ENCODE results near the gene ZNF732. TPM values are rescaled to one million over a fixed set of nuclear protein-coding genes. Genes with fewer than 3 reads are reported as not detected.

ZNF732 gene
- 0.30 and 0.31 TPM in 2 replicates for total RNA-seq
- long read RNA-seq, partial matches to known transcripts: 0 of 3 reads
- long read RNA-seq, other reads (novel, unspliced or antisense): 2 of 3 reads

DNA sequence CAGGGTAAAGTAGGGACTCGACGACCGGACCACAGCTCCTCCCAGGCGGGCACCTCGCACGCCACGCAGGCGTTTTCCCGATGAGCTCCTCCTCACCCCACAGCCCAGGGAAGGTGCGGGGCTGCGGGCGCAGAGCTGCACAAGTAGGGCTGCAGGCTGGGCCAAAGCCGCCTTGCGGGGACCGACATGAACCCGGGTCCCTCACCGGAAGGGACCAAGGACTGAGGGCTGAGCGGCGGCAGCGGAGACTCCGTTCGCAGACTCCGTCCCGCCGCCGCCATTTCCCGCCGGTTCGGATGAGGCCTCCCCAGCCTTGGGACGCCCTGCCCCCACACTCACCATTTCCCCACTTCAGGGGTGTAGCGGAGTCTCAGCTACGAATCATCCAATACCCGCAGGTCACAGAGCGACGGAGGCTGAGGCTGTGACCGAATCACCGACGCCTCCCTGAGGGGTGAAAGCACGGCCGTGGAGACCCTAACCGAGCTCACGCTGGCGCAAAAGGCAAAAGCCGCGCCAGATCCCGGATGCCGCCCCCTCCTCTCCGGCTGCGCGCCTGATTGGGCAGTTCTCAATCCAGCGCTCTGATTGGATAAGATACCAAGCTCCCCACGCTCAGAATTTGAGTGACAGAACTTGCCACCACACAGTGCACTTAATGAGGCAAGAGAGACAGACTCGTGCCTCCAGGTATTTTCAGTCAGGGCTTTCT, at the start of gene ZNF732:
Gene ZNF732, minus strand, starts transcription at position 506 of the 712 bp plus-strand sequence. Its CDS starts 164 bp downstream, at position 342.
- H3K9me3 Mint-ChIP-seq (ENCODE audit: unreplicated experiment): peaks cover 15% of the 10 kb centered on the region
- H3K27me3 Mint-ChIP-seq (ENCODE audit: unreplicated experiment): no peaks in the 10 kb centered on the region
- no peak within 1 kb of the TSS for H3K27ac Mint-ChIP-seq (ENCODE audit: unreplicated experiment)
- DNase-seq (ENCODE audit: extremely low spot score, unreplicated experiment): peak; percentile 84
- TF ChIP-seq, protein P1, sequence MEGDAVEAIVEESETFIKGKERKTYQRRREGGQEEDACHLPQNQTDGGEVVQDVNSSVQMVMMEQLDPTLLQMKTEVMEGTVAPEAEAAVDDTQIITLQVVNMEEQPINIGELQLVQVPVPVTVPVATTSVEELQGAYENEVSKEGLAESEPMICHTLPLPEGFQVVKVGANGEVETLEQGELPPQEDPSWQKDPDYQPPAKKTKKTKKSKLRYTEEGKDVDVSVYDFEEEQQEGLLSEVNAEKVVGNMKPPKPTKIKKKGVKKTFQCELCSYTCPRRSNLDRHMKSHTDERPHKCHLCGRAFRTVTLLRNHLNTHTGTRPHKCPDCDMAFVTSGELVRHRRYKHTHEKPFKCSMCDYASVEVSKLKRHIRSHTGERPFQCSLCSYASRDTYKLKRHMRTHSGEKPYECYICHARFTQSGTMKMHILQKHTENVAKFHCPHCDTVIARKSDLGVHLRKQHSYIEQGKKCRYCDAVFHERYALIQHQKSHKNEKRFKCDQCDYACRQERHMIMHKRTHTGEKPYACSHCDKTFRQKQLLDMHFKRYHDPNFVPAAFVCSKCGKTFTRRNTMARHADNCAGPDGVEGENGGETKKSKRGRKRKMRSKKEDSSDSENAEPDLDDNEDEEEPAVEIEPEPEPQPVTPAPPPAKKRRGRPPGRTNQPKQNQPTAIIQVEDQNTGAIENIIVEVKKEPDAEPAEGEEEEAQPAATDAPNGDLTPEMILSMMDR (IDR thresholded peaks at IDR 0.05): no peak
- peak within 1 kb of the TSS; percentile 79 for H3K4me3 Mint-ChIP-seq (ENCODE audit: unreplicated experiment)
- H3K4me1 Mint-ChIP-seq (ENCODE audit: unreplicated experiment): peaks cover 6% of the 10 kb centered on the region
- peaks cover 2% of the 10 kb centered on the region for H3K36me3 Mint-ChIP-seq (ENCODE audit: unreplicated experiment)

DNA sequence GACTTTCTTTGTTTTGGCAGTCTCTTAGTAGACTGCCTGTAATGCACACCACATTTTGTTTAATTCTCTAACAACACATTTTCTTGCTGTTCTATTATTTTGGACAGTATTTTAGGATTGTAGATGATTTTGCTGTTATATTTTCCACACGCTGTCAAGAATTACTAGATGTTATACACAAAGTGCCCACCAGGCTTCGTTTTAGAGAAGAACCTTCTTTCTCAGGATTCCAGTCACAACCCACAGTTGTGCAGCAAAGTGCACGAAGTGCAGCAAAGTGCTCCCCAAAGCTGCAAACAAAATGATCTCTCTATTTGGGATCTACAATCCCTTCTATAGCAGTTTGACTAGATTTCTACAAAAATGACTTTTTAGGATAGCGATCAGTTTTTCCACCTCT, 34.7 kb upstream of the ZNF732 start:
- Mint-ChIP-seq H3K36me3 (ENCODE audit: unreplicated experiment) (peaks cover 47% of the 10 kb centered on the region), H3K9me3 (ENCODE audit: unreplicated experiment) (peaks cover 22% of the 10 kb centered on the region), H3K27ac (ENCODE audit: unreplicated experiment) (no peak overlapping the region), H3K4me1 (ENCODE audit: unreplicated experiment) (peaks cover 21% of the 10 kb centered on the region), H3K4me3 (ENCODE audit: unreplicated experiment) (no peak overlapping the region), H3K27me3 (ENCODE audit: unreplicated experiment) (no peaks in the 10 kb centered on the region)
- TF ChIP-seq, protein P1 (IDR thresholded peaks at IDR 0.05): peak; percentile 14
- no peak for DNase-seq (ENCODE audit: extremely low spot score, unreplicated experiment)

DNA sequence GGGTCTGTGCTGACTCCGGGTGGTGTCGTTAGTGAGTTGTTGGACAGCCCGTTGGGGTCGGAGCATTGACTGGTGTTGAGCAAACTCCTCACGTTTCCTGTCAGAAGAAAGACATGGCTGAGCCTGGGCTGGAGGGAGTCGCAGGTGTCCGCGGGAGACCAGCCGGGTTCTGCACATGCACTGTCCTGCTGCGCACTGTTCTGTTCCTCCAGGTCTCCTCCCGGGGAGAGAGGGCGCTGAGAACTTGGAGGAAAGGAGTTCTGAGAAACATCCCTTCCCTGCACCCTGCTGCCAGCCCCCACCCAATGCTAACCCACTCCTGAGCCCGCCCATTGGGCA, 33.5 kb upstream of the ZNF732 start:
- DNase-seq (ENCODE audit: extremely low spot score, unreplicated experiment): no peak
- Mint-ChIP-seq H3K27ac (ENCODE audit: unreplicated experiment) (peak overlapping the region; percentile 99), H3K36me3 (ENCODE audit: unreplicated experiment) (peaks cover 41% of the 10 kb centered on the region), H3K4me1 (ENCODE audit: unreplicated experiment) (peaks cover 21% of the 10 kb centered on the region), H3K9me3 (ENCODE audit: unreplicated experiment) (peaks cover 20% of the 10 kb centered on the region), H3K27me3 (ENCODE audit: unreplicated experiment) (no peaks in the 10 kb centered on the region), H3K4me3 (ENCODE audit: unreplicated experiment) (peak overlapping the region; percentile 99)
- TF ChIP-seq, protein P1 (IDR thresholded peaks at IDR 0.05): no peak

DNA sequence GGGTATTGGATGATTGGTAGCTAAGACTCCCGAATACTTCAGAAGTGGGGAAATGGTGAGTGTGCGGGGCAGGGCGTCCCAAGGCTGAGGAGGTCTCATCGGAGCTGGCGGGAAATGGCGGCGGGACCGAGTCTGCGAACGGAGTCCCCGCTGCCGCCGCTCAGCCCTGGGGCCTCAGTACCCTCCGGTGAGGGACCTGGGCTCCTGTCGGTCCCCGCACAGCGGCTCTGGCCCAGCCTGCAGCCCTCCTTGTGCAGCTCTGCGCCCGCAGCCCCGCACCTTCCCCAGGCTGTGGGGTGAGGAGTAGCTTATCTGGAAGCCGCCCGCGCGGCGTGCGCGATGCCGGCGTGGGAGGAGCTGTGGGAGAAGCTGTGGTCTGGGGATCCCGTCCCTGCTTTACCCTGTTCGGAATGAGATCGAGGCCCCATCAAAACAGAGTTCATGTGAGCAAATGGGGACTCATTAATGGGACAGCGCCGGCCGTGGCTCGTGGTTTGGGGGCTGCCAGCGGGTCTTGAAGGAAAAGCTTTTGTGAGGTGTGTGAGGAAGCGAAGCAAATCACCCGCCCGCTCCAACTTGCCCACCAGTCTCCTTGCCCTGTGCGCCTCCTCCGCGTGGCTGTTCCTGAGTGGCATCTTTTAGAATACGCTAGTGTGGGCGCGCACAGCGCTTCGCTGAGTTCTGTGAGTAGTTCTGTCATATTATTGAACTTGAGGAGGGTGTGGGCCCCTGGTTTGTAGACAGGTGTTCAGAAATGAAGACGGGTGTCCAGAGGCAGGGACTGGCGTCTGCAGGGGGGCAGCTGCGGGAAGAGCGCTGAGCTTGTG, 32.9 kb upstream of the ZNF732 start:
- Mint-ChIP-seq H3K4me3 (ENCODE audit: unreplicated experiment) (peak overlapping the region; percentile 99), H3K36me3 (ENCODE audit: unreplicated experiment) (peaks cover 38% of the 10 kb centered on the region), H3K9me3 (ENCODE audit: unreplicated experiment) (peaks cover 20% of the 10 kb centered on the region), H3K27me3 (ENCODE audit: unreplicated experiment) (no peaks in the 10 kb centered on the region), H3K4me1 (ENCODE audit: unreplicated experiment) (peaks cover 21% of the 10 kb centered on the region), H3K27ac (ENCODE audit: unreplicated experiment) (peak overlapping the region; percentile 99)
- DNase-seq (ENCODE audit: extremely low spot score, unreplicated experiment): peak; percentile 86
- TF ChIP-seq, protein P1 (IDR thresholded peaks at IDR 0.05): no peak
